ENCODE data around the gene TLR6.

DNA sequence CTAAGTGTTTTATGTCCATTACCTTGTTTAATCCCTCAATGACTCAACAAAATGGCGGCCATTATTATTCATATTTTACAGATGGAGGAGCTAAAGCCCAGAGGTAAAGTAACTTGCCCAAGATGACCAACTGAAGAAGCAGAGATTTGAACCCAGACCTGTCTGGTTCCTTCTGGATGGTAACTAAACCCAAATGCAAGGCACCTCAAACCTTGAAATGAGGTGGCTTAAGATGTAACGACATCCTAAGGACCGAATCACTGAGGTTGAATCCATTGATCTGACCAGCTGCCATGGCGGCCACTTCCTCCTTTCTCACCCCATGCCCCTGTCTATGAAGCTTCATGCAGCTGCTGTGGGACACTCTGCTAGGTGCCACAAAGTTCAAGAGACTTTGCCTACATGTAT is 74.8 kb downstream of the TLR6 start:
- TF ChIP-seq, protein P1, sequence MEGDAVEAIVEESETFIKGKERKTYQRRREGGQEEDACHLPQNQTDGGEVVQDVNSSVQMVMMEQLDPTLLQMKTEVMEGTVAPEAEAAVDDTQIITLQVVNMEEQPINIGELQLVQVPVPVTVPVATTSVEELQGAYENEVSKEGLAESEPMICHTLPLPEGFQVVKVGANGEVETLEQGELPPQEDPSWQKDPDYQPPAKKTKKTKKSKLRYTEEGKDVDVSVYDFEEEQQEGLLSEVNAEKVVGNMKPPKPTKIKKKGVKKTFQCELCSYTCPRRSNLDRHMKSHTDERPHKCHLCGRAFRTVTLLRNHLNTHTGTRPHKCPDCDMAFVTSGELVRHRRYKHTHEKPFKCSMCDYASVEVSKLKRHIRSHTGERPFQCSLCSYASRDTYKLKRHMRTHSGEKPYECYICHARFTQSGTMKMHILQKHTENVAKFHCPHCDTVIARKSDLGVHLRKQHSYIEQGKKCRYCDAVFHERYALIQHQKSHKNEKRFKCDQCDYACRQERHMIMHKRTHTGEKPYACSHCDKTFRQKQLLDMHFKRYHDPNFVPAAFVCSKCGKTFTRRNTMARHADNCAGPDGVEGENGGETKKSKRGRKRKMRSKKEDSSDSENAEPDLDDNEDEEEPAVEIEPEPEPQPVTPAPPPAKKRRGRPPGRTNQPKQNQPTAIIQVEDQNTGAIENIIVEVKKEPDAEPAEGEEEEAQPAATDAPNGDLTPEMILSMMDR (IDR thresholded peaks at IDR 0.05; ENCODE audit: poor library complexity): no peak
- TF ChIP-seq EZH2 (IDR thresholded peaks at IDR 0.05; ENCODE audit: borderline replicate concordance): no peak
- no peak for TF ChIP-seq EZH2phosphoT487 (IDR thresholded peaks at IDR 0.05; ENCODE audit: low read depth, severe bottlenecking, unreplicated experiment)
